GM23338 (cell line): ENCODE measurements around the gene ECT2. TPM values are rescaled to one million over a fixed set of nuclear protein-coding genes. Genes with fewer than 3 reads are reported as not detected.
"Not testable (repeated sequence)": the region's sequence is repeated elsewhere in the genome, so short reads cannot be mapped to it uniquely, and the experiment has no call there.

Experiments
- ATAC-seq: fragments of 200-7000 bp; cut with Tn5 transposase; 3 replicates; pipeline ENCODE4 v1.9.1; 2020
- DNase-seq: peaks from one replicate; pipeline ENCODE4 v3.0.0-alpha.2; 2015; ENCODE audit warnings: low spot score
- H2AFZ ChIP-seq: fragments of 200-600 bp; sonication (generic); 2 replicates; pipeline ENCODE4 v1.8.0; 2016; ENCODE audit warnings: antibody characterized with exemption, mild to moderate bottlenecking, moderate library complexity
- H3F3A ChIP-seq: fragments of 200-600 bp; sonication (generic); replicated peaks from 2 replicates; pipeline ENCODE4 v1.8.0; 2017; ENCODE audit warnings: antibody characterized with exemption, mixed run types, low read depth
- H3K27ac ChIP-seq: fragments of 200-600 bp; sonication (generic); 2 replicates; pipeline ENCODE4 v1.6.1; 2016; ENCODE audit warnings: low read depth
- H3K27me3 ChIP-seq: fragments of 200-600 bp; sonication (generic); 2 replicates; pipeline ENCODE4 v1.8.0; 2016; ENCODE audit warnings: mild to moderate bottlenecking, mixed run types, moderate library complexity; ENCODE audit not compliant: insufficient read depth
- H3K36me3 ChIP-seq: fragments of 200-600 bp; sonication (generic); 2 replicates; pipeline ENCODE4 v1.8.0; 2016; ENCODE audit warnings: mild to moderate bottlenecking; ENCODE audit not compliant: insufficient read depth
- H3K4me1 ChIP-seq: fragments of 200-600 bp; sonication (generic); 2 replicates; pipeline ENCODE4 v1.8.0; 2016; ENCODE audit warnings: mild to moderate bottlenecking, moderate library complexity; ENCODE audit not compliant: insufficient read depth
- H3K4me2 ChIP-seq: fragments of 200-600 bp; sonication (generic); 2 replicates; pipeline ENCODE4 v1.7.1; 2017; ENCODE audit warnings: mixed run types
- H3K4me3 ChIP-seq: fragments of 200-600 bp; sonication (generic); 2 replicates; pipeline ENCODE4 v1.6.1; 2016; ENCODE audit warnings: mixed run types
- H3K79me2 ChIP-seq: fragments of 200-600 bp; sonication (generic); replicated peaks from 2 replicates; pipeline ENCODE4 v1.8.0; 2017; ENCODE audit warnings: mild to moderate bottlenecking; ENCODE audit not compliant: insufficient read depth
- H3K9me2 ChIP-seq: fragments of 200-600 bp; sonication (generic); 2 replicates; pipeline ENCODE4 v1.8.0; 2017; ENCODE audit not compliant: insufficient read depth
- H4K20me1 ChIP-seq: fragments of 200-600 bp; sonication (generic); replicated peaks from 2 replicates; pipeline ENCODE4 v1.8.0; 2017; ENCODE audit warnings: mild to moderate bottlenecking; ENCODE audit not compliant: insufficient read depth
- H3K27ac Mint-ChIP-seq: 2 replicates; pipeline ENCODE4 v1.8.0; 2020; ENCODE audit warnings: inconsistent platforms, mild to moderate bottlenecking, moderate library complexity, mixed read lengths
- H3K27me3 Mint-ChIP-seq: 3 replicates; pipeline ENCODE4 v1.8.0; 2022; ENCODE audit warnings: low read depth, mild to moderate bottlenecking, moderate library complexity, mixed read lengths, inconsistent platforms; ENCODE audit not compliant: insufficient read depth, poor library complexity
- H3K36me3 Mint-ChIP-seq: 3 replicates; pipeline ENCODE4 v1.8.0; 2021; ENCODE audit warnings: low read depth, mild to moderate bottlenecking, inconsistent platforms, moderate library complexity, mixed read lengths
- H3K4me1 Mint-ChIP-seq: 3 replicates; pipeline ENCODE4 v1.8.0; 2020; ENCODE audit warnings: mild to moderate bottlenecking, inconsistent platforms, mixed read lengths
- H3K4me3 Mint-ChIP-seq: 3 replicates; pipeline ENCODE4 v1.8.0; 2021; ENCODE audit warnings: moderate library complexity, mild to moderate bottlenecking, inconsistent platforms, mixed read lengths
- H3K9me3 Mint-ChIP-seq: 3 replicates; pipeline ENCODE4 v1.8.0; 2020; ENCODE audit warnings: moderate library complexity, mild to moderate bottlenecking, inconsistent platforms, mixed read lengths
- CREB1 ChIP-seq: fragments of 250-450 bp; sonication (Bioruptor Pico); IDR thresholded peaks from 2 replicates; pipeline ENCODE4 v1.5.0; 2020; ENCODE audit warnings: low read depth, mild to moderate bottlenecking, moderate library complexity
- ETS1 ChIP-seq: IDR thresholded peaks from 2 replicates; pipeline ENCODE4 v1.6.1; 2016; ENCODE audit warnings: antibody characterized with exemption
- EZH2phosphoT487 ChIP-seq: fragments of 200-600 bp; sonication (generic); IDR thresholded peaks from one replicate; pipeline ENCODE4 v1.8.1; 2018; ENCODE audit warnings: antibody characterized with exemption; ENCODE audit not compliant: unreplicated experiment
- JUNB ChIP-seq: IDR thresholded peaks from one replicate; pipeline ENCODE4 v1.6.1; 2016; ENCODE audit warnings: antibody characterized with exemption; ENCODE audit not compliant: unreplicated experiment
- NANOG ChIP-seq: IDR thresholded peaks from 2 replicates; pipeline ENCODE4 v1.6.1; 2016; ENCODE audit warnings: antibody characterized with exemption, borderline replicate concordance
- ZNF331 ChIP-seq: fragments of 250-450 bp; sonication (Bioruptor Pico); IDR thresholded peaks from 2 replicates; pipeline ENCODE4 v1.5.0; 2020; ENCODE audit warnings: low read depth, mild to moderate bottlenecking, moderate library complexity
- ZNF462 ChIP-seq: fragments of 250-450 bp; sonication (Bioruptor Pico); IDR thresholded peaks from 2 replicates; pipeline ENCODE4 v1.5.0; 2020; ENCODE audit warnings: mild to moderate bottlenecking, moderate library complexity
- polyA plus RNA-seq: library from polyadenylated mRNA; unstranded; fragments of >200 nt; fragmentation: Nextera tagmentation; extraction: Ambion mirVana; gene quantifications from 2 replicates; pipeline ENCODE4 v1.2.1, GENCODE V29; 2016
- total RNA-seq: library from RNA; depleted of rRNA; stranded (reverse); fragments of >200 nt; shearing (Covaris generic); gene quantifications from 2 replicates; pipeline ENCODE4 v1.2.3, GENCODE V29; 2014

ECT2 gene
- total and polyA plus RNA-seq, 2 experiments from 2014 or later, result 102 to 111 TPM

GRCh38 chr3:172702731-172703130, 47.8 kb upstream of the ECT2 start:
- H3K9me3 Mint-ChIP-seq, ATAC-seq, H2AFZ ChIP-seq: not testable (repeated sequence)

GRCh38 chr3:172704001-172704400, 46.5 kb upstream of the ECT2 start:
- no peaks in the 10 kb centered on the region for H3K36me3 Mint-ChIP-seq
- H3K79me2 ChIP-seq, result peaks cover 4% of the 10 kb centered on the region; the same call in 1 of the 2 replicates

More at GRCh38 chr3:172702731-172703130, 47.8 kb upstream of the ECT2 start:
- DNase-seq, H3K4me3 ChIP-seq, H3K79me2 ChIP-seq, H3K27ac Mint-ChIP-seq, H4K20me1 ChIP-seq, H3F3A ChIP-seq, H3K9me2 ChIP-seq, H3K36me3 ChIP-seq, H3K27ac ChIP-seq, H3K4me1 ChIP-seq, H3K4me3 Mint-ChIP-seq, H3K27me3 Mint-ChIP-seq, H3K36me3 Mint-ChIP-seq, H3K4me2 ChIP-seq, H3K27me3 ChIP-seq: not testable (repeated sequence)
- H3K4me1 Mint-ChIP-seq, result peaks cover 18% of the 10 kb centered on the region

GRCh38 chr3:172705170-172705569, 45.4 kb upstream of the ECT2 start:
- Histone ChIP-seq H3K9me2 (no peaks in the 10 kb centered on the region), H3K4me3 (no peak overlapping the region), H3K27me3 (0 out of 2 replicates have a peak, but pooled peaks cover 7% of the 10 kb centered on the region), H3K36me3 (no peaks in the 10 kb centered on the region), H3K27ac (no peak overlapping the region), H3K4me1 (no peaks in the 10 kb centered on the region), H2AFZ (no peak overlapping the region), H3K4me2 (no peak overlapping the region), H4K20me1 (no peaks in the 10 kb centered on the region), H3K79me2 (peaks cover 4% of the 10 kb centered on the region; the same call in 1 of the 2 replicates), H3F3A (no peaks in the 10 kb centered on the region)
- no peak for DNase-seq
- Mint-ChIP-seq H3K4me1 (peaks cover 13% of the 10 kb centered on the region), H3K27ac (no peak overlapping the region), H3K27me3 (peaks cover 3% of the 10 kb centered on the region), H3K4me3 (no peak overlapping the region), H3K9me3 (no peaks in the 10 kb centered on the region), H3K36me3 (no peaks in the 10 kb centered on the region)
- no peak for ATAC-seq
- TF ChIP-seq ETS1 (no peak), JUNB (no peak), NANOG (no peak), ZNF331 (CRISPR knock-in tag) (no peak), ZNF462 (CRISPR knock-in tag) (no peak), EZH2phosphoT487 (no peak), CREB1 (CRISPR knock-in tag) (no peak)

More at GRCh38 chr3:172704001-172704400, 46.5 kb upstream of the ECT2 start:
- no peak overlapping the region for H3K27ac Mint-ChIP-seq
- peaks cover 3% of the 10 kb centered on the region for H3K27me3 Mint-ChIP-seq
- H3K4me3 ChIP-seq, result no peak overlapping the region
- no peaks in the 10 kb centered on the region for H3K9me2 ChIP-seq
- DNase-seq (no peak), ATAC-seq (no peak)
- no peaks in the 10 kb centered on the region for H4K20me1 ChIP-seq
- peaks cover 10% of the 10 kb centered on the region for H3K4me1 Mint-ChIP-seq
- no peak overlapping the region for H2AFZ ChIP-seq
- H3F3A ChIP-seq, result no peaks in the 10 kb centered on the region
- H3K27me3 ChIP-seq, result no peaks in the 10 kb centered on the region
- H3K4me2 ChIP-seq, result no peak overlapping the region
- H3K9me3 Mint-ChIP-seq, result no peaks in the 10 kb centered on the region
- no peaks in the 10 kb centered on the region for H3K4me1 ChIP-seq
- no peak for TF ChIP-seq JUNB
- no peak for TF ChIP-seq EZH2phosphoT487
- no peak for TF ChIP-seq ZNF331 (CRISPR knock-in tag)
- TF ChIP-seq NANOG, result no peak
- H3K36me3 ChIP-seq, result no peaks in the 10 kb centered on the region
- H3K27ac ChIP-seq, result no peak overlapping the region
- H3K4me3 Mint-ChIP-seq, result no peak overlapping the region
